GM21619 (cell line): ENCODE data around the gene AGBL4.
"Not testable (repeated sequence)": the region's sequence is repeated elsewhere in the genome, so short reads cannot be mapped to it uniquely, and the experiment has no call there.

Experiments used
- ATAC-seq: cut with Tn5 transposase; IDR thresholded peaks from one replicate; pipeline ENCODE4 v1.9.1; 2021; ENCODE audit not compliant: unreplicated experiment

AGBL4 gene

GRCh38 chr1:49319426-49319963 is 704.3 kb downstream of the AGBL4 start:
- ATAC-seq, result no peak

- no peak for ATAC-seq
Measured at GRCh38 chr1:49318218-49318617, 705.5 kb downstream of the AGBL4 start.

- ATAC-seq, result no peak
Measured at GRCh38 chr1:49307457-49307856, 716.3 kb downstream of the AGBL4 start.

- ATAC-seq, result no peak
Measured at GRCh38 chr1:49306507-49307070, 717.2 kb downstream of the AGBL4 start.

- ATAC-seq, result not testable (repeated sequence)
Measured at GRCh38 chr1:49302400-49302799, 721.4 kb downstream of the AGBL4 start.

GRCh38 chr1:49298304-49298703 is 725.5 kb downstream of the AGBL4 start:
- no peak for ATAC-seq

- no peak for ATAC-seq
Measured at GRCh38 chr1:49297783-49298182, 726.0 kb downstream of the AGBL4 start.

GRCh38 chr1:49294539-49294938 is 729.2 kb downstream of the AGBL4 start:
- ATAC-seq, result no peak

GRCh38 chr1:49293016-49293415 is 730.7 kb downstream of the AGBL4 start:
- no peak for ATAC-seq

GRCh38 chr1:49257211-49258049 is 766.3 kb downstream of the AGBL4 start:
- not testable (repeated sequence) for ATAC-seq

GRCh38 chr1:49252917-49253316 is 770.8 kb downstream of the AGBL4 start:
- no peak for ATAC-seq

GRCh38 chr1:49251019-49251784 is 772.6 kb downstream of the AGBL4 start:
- ATAC-seq, result no peak

GRCh38 chr1:49240709-49241221 is 783.0 kb downstream of the AGBL4 start:
- ATAC-seq, result no peak

GRCh38 chr1:49234988-49235387 is 788.8 kb downstream of the AGBL4 start:
- no peak for ATAC-seq

GRCh38 chr1:49229555-49229954 is 794.2 kb downstream of the AGBL4 start:
- no peak for ATAC-seq

- ATAC-seq, result no peak
Measured at GRCh38 chr1:49226758-49227157, 797.0 kb downstream of the AGBL4 start.

- ATAC-seq, result no peak
Measured at GRCh38 chr1:49225464-49225863, 798.3 kb downstream of the AGBL4 start.

GRCh38 chr1:49213301-49213700 is 810.5 kb downstream of the AGBL4 start:
- no peak for ATAC-seq

- no peak for ATAC-seq
Measured at GRCh38 chr1:49208712-49209111, 815.0 kb downstream of the AGBL4 start.

GRCh38 chr1:49204720-49205119 is 819.0 kb downstream of the AGBL4 start:
- no peak for ATAC-seq

GRCh38 chr1:49200738-49201137 is 823.0 kb downstream of the AGBL4 start:
- no peak for ATAC-seq
